HG03095 (cell line): ENCODE data around the gene CLSTN2.

ENCODE experiments used
- ATAC-seq: cut with Tn5 transposase; IDR thresholded peaks from one replicate; pipeline ENCODE4 v1.9.1; 2021; ENCODE audit warnings: moderate library complexity; ENCODE audit not compliant: unreplicated experiment

The CLSTN2 gene

DNA sequence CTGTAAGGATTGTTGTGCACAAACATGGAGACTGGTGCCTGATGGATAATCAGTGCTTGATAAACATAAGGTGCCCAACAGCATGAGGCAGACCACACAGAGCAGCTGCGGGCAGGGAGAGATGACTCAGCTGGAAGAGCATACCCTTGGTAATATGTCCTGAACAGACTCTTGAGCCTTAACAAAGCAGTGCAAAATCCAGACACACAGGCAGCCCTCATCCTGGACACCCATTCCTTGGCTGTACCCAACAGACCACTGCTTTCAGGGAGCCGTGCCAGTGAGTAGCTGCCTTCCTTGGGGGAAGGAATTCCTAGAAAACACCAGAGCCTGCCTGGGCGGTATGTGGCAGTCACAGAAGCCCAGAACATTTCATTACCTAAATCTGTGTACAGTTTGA, 156.2 kb downstream of the CLSTN2 start:
- ATAC-seq = no peak

DNA sequence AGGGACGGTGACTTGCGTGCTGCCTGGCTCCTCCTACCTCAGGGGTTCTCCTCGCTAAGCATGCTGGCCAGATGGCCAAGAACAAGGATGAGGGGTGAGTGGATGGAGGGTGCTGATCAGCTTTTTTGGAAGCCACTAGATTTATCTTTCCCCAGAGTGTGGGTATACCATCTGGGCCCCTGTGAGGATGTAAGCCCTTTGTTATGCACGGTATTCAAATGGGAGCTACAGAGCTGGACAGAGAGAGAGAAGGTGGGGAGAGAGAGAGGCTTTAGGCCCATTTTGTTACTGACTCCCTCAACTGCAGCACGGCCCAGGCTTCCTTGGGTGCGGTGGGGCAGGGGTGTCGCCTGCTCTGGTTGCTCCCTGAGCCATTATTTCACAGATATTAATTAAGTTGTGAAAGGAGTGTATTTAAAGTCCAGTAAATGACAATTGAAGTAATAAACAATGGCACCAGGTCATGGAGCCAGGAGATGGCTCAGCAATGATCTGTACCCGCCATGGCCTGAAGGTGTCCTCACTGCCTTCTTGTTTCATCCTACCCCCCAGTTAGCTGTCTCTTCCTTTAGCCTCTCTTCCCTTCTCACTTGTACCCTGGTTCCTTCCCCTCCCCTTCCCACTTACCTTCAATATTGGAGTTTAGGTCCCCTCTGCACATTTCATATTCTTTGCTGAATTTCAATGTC, 158.0 kb downstream of the CLSTN2 start:
- no peak for ATAC-seq

DNA sequence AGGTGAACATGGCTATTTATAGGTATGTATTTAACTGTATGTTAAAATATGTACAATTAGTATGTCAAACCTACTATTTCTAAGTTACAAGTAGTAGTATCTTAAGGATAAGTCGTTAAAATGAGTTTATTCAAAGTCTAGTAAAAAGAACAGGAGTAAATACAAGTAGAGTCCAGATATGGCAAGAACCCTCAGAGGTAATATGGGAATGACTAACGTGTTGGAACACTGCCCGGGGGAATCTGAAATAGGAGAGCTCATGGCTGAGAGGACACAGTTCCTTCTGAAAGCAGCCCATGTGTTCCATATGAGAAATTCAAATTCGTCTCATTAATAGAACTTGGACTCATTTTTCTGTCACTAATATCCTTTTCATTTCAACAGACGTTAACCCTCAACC, 158.8 kb downstream of the CLSTN2 start:
- no peak for ATAC-seq

GRCh38 chr3:140094487-140094886, 159.5 kb downstream of the CLSTN2 start:
- no peak for ATAC-seq

DNA sequence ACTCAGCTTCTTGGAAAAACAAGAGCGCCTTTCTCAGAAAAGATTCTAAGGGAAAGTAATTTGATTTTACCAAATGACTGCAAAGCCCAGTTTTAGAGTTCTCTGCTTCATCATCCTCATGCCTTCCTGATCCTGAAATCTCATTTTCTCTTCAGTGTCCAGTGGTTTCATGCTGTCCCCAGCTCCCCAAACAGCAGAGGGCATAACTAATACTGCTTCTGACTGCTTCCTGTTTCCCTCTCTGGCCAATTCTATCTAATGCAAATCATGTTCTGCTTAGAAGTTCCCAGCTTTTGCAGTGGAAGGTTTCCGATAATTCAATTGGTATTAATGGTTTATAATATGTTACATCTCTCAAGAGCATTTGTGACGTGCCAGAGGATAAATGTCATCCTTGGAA, 161.1 kb downstream of the CLSTN2 start:
- no peak for ATAC-seq

DNA sequence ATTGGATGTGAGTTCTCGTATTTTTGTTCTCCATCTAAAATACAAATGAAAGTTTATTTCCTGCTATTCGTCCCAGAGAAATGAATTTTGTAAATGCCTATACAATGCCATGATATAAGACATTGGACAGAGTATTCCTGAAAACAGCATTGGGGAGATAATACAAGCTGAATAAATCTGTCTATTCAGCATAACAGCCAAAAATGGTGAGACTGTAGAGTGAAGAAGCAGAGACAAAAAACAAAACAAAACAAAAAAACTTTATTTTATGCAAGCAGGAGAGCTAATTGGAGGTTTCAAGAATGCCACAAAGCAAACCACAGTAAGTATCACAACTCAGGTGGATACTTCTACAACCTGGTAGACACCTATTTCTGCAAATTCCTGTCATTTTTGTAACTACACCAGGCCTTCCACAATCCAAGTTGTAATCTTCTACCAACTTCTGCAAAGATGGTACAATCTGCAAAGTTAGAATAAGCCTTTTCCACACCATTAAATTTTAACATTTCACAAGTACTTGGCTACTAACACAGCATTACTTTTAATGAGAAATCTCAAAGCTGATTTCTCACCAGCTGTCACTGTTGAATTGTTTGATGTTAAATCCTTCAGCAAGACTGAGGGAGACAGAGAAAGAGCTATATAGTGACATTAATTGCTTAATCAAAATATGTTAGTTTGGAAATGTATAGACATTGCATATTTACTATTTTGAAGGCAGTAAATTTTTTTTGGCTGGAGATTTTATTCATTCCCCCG, 163.1 kb downstream of the CLSTN2 start:
- no peak for ATAC-seq

DNA sequence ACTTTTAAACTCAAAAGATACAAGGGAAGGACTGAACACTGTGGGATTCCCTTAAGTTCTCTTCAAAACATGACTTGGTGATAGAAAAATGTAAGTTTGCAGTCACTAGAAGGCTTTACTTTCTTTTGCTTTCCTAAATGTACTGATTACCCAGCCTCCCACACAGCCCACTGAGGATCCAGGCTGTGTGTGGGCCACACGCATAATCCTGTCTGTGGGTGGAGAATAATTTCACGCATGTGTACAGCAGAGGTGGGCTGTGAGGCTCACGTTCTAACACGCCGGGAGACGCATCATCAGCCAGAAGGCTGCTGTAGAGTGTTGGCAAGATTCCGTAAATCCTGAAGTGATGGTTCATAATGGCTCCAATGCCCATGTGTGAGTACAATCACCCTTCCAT, 165.5 kb downstream of the CLSTN2 start:
- ATAC-seq = no peak

DNA sequence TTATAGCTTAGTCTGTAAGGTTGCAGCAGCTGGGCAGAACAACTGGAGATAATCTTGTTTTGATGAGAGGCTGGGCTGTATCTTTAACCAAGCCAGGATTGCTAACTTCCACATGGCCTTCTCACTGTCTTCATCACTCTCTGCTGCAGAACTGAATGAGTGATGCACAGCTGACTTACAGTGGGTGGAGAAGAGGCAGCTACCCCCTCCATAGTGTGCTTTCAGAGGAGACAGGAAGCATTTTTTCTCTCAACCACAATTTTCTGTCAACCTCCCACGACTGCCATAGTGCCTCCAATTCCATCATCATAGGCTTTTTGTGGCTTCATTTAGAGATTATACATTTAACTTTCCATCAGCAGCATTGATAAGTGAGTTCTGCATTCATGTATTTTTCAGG, 168.2 kb downstream of the CLSTN2 start:
- ATAC-seq = no peak

- ATAC-seq = no peak
These were observed 169.1 kb downstream of the CLSTN2 start for GRCh38 chr3:140103986-140104645.

DNA sequence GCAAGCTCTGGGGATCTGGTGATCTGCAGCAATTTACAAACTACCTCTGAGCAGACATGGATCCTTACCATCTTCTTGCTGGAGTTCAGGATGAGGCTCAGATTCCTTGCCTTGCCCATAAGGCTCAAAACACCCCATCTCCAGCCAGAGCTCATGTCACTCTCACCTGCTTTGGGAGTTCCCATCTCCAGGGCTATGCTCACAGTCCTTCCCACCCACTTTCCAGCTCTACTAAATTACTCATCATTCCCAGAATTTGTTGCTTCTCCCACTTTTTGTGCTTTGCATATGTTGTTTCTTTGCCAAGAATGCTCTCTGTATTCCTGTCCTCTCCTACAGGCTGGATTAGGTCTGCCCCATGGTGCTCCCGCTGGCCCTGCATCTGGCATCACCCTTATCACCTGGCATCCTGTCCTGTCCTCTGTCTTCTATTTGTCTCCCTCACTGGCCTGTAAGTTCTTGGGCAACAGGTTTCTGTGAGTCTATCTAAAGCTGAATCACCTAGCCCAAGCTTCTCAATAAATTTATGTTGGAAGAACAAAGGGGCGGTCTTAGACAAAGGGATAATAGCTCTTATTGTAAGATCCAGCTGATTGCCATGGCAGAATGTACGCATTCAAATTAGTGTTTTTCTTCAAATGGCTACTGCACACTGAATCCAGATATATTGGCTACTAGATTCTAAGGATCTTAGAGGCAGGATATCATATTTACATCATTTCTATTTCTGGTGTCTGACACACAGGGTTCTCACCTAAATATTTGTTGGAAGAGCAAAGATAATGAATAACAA, 179.2 kb downstream of the CLSTN2 start:
- ATAC-seq = no peak

DNA sequence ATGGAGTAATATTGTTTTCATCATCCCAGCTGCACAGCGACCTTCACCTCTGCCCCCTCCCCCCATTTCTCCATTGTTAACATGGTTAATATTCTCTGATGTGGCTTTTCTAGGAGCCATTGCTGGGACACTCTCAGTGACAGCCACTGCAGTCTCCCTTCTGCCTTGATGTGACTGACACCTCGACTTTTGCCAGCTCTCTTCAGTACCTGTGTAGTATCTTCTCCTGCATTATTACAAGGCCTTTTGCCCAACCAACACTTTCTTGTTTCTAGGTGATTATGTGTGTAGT, 179.8 kb downstream of the CLSTN2 start:
- no peak for ATAC-seq

DNA sequence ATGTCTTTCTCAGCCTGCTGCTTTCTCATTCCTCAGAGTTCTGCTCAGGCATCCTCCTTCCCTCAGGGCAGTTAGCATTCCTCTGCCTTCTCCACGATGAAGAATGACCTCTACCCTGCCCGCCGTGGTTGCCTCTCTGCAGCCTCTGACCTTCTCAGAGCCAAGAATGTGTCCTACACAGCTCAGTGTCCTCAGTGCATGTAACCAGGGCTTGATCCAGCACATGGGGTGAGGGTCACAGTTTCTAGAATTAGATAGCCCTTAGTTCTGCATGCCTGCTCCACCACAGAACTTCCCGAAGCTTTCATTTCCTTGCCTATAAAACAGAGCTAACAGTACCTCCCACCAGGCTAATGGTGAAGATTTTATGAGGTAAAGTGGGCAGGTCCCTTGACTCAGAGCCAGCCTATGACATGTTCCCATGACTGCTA, 182.1 kb downstream of the CLSTN2 start:
- no peak for ATAC-seq

GRCh38 chr3:140122183-140122582, 187.2 kb downstream of the CLSTN2 start:
- no peak for ATAC-seq

GRCh38 chr3:140128217-140128616, 193.2 kb downstream of the CLSTN2 start:
- no peak for ATAC-seq

- ATAC-seq = no peak
These were observed 193.6 kb downstream of the CLSTN2 start for GRCh38 chr3:140128631-140129030.

DNA sequence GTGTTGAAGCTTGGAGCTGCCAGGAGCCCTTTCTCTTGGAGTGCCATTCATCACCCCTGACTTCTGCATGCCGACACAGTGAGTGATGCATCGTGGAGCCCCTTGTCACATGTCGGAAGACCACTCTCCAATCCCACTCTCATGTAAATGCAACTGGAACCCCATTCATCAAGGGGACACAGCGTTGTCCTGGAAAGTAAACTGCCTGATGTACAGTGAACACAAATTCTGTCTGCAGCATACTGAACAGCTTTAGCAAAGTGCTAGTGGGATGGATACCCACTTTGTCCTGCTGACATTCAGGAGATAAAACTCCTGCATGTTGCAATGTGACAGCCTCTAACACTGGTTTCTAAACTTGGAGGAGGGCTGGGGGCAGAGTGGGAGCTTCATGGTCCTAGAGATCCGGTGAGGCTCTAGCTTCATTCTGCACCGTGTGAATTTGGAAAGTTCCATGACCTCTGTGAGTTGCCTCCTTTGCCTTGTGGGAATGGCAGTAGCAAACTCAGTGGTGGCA, 194.8 kb downstream of the CLSTN2 start:
- ATAC-seq = no peak

DNA sequence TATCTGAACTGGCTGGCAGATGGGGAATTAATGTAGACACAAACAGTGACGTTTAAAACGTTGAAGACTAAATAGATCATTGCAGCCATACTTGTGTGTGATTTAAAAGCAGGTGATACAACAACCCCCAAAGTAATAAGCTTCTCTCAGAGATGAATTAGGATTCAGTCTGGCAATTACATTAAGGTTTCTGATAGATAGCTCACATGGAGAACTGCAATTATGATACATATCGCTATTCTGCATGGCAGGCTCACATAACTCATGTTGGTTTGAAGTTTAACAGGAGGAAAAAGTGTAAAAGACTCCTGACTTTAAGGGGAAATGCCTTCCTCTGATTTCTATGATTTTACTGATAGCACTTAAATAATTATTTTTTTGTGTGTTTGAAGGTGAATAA, 196.9 kb downstream of the CLSTN2 start:
- ATAC-seq = no peak

DNA sequence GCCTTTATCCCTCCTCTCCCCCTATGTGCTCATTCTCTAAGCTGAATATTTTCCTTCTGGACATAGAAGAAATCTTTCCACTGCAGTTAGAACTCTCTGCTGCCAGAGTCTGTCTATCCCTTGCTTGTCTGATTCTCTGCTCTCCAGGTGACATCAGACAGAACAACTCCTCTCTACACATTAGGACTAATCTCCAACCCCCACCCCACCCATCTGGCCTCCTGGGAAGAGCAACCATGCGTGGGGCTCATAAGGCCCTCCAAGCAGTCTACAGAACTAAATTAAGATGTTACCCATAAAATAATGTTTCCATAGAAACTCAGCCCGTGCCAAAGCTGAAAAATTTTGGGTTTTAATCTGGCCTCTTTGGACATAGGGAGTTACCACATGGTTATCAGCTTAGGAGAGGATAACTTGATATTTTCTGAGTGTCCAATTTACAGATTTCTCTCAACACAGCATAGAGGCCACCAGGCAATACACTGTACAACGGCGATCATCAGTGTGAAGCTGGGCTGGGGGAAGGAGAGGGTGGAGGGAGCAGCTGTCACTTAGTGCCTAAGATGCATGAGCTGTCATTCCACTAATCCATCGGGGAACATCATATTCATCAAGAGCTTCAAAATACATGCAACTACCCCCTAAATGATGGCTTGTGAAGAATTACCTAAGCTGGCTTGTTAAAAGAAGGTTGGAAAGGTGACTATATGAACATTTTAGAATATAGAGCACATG, 199.4 kb downstream of the CLSTN2 start:
- ATAC-seq = no peak

GRCh38 chr3:140135461-140135860, 200.5 kb downstream of the CLSTN2 start:
- ATAC-seq = no peak

DNA sequence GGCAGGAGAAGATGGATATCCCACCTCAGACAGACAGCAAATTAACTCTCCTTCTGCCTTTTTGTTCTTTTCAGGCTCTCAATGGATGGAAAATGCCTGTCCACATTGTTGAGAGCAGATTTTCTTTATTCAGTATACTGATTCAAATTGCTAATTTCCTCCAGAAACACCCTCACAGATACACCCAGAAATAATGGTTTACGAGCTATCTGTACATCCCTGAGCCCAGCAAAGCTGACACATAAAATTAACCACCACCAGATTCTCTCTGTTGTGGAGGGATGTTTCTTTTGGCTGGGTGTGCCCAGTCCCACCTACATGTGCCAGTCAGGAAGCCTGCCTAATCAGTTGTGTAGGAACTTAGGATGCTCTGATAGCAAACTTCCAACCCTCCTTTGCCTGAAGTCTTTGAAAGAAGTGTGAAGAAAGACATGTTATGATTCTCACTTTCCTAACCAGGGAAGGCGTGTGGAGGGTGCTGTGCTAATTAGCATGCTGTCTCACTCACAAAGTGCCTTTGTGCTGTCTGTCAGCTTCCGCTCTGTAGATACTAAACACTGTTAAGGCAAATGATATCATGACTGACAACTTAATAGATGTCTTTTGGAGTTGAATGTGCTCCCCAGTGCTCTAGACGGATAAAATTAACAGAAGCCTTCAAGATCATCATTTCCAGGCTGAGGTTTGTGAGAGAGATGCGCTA, 208.5 kb downstream of the CLSTN2 start:
- ATAC-seq = no peak
